Islet of Langerhans (tissue), 1 donor: Measurements from ENCODE around the gene OCRL.

Source experiments
- FAIRE-seq: peaks from one replicate; lab custom pipeline; 2011; peaks lifted over from hg19 to GRCh38; lab: Jason Lieb, UNC

OCRL gene

GRCh38 chrX:129636175-129636681 lies 96.2 kb downstream of the OCRL start:
- FAIRE-seq: no peak

DNA sequence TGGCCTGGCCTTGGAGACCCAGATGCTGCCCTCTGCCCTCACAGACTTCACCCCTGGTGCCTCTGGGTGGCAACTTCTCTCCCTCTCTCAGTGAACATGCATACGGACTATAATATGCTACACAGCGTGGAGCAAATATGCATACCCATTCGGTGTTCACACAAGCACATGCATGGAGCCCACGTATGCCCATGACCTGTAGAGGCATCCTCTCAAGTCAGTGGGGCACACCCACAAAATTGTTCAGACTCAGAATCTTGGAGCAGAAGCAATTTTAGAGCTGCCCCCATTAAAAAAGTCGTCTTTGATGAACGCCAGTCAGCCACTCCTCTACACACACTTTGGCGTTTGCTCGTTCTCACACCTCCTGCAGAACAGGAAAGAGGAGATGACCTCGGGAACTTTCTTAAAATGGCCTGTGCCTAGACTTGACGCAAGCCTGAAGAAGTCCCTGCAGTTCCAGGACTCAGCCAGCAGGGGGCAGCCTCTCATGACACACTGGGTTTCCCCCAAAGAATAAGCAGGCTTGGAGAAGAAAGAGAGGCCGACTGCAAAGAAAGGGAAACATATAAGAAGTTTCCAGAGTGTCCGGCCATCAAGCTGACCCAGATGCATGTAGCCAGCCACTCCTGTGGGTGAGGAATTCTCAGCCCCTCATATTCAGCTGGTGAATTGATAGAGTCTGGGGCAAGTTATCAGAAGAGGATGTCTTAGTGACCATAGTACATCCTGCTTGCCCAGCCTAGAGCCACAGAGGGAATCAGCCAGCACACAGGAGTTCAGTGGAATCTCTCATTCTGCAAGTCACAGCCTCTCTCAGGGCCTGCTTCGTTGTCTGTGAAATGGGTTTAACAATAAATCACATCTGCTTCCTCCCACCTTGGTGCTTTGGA lies 97.4 kb downstream of the OCRL start:
- FAIRE-seq: peak; percentile 56

DNA sequence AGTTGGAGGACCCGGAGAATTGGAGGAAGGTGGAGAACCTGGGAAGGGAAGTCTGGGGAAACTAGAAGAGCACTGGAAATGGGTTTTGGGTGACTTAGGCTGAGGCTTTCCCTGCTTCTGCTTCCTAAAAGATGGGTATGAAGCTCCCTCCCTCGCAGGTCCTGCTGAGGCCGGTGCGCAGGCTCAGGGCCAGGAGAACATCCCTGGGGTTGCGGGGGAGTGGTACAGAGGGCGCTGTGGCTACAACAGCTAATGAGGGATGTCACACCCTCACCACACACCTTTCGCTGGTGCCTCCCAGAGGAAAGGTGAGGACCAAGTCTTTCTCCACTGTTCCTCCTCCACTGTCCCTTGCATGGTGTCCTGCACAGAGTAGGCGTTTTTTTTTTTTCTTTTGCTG lies 98.9 kb downstream of the OCRL start:
- FAIRE-seq: no peak

DNA sequence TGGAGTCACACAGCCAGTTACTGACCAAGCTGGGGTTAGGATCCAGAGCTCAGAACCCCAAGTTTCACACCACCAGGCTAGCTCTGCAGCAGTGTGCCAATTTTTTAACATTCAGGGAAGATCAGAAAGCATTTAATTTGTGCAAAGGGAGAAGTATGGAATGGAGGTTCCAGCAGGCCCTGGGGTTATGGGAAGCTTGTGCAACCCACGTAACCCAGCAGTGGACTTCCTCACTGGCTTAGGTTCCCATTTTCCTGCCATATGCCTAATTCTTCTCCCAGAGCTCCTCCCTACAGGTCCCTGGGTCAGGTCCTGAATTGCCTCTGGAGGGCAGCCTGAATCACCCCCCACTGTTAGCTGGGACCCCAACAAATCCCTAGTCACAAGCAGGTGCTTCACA lies 100.7 kb downstream of the OCRL start:
- no peak for FAIRE-seq

DNA sequence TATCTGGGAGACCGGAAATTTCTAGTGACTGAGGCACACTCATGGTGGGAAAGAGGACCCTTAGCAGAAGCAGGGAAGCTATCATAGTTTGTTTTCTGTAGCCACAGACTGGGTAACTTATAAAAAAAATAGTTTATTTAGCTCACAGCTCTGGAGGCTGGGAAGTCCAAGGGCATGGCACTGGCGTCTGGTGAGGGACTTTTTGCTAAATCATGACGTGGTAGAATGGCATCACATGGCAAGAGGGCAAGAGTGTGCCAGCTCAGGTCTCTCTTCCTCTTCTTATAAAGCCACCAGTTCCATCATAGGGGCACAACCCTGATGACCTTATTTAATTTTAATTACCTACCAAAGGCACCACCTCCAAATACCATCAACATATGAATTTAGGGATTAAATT lies 101.4 kb downstream of the OCRL start:
- FAIRE-seq: no peak

- FAIRE-seq: no peak
Measured at GRCh38 chrX:129641941-129642340, 101.9 kb downstream of the OCRL start.
